ENCODE measurements around the gene TXK.

The TXK gene

DNA sequence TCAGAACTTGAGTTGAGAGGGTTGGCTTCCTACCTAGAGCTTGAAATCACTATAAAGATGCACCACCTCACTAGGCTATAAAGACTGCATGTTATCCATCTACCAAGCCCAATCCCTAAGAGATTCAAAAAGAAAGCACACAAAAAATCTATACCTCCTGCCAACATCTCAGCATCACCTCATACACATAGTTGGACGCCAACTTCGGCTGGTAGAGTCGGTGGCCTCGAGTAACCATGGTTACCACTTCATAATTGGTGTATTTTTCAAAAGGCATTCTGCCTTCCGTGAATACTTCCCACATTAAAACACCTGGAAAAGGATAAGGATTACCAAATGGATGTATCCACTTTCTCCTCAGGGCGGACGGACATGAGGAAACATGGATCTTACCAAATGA is 4.5 kb upstream of the TXK start:
- no peak for DNase-seq (ENCODE audit: low read depth)
- TF ChIP-seq, protein P1, sequence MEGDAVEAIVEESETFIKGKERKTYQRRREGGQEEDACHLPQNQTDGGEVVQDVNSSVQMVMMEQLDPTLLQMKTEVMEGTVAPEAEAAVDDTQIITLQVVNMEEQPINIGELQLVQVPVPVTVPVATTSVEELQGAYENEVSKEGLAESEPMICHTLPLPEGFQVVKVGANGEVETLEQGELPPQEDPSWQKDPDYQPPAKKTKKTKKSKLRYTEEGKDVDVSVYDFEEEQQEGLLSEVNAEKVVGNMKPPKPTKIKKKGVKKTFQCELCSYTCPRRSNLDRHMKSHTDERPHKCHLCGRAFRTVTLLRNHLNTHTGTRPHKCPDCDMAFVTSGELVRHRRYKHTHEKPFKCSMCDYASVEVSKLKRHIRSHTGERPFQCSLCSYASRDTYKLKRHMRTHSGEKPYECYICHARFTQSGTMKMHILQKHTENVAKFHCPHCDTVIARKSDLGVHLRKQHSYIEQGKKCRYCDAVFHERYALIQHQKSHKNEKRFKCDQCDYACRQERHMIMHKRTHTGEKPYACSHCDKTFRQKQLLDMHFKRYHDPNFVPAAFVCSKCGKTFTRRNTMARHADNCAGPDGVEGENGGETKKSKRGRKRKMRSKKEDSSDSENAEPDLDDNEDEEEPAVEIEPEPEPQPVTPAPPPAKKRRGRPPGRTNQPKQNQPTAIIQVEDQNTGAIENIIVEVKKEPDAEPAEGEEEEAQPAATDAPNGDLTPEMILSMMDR (conservative IDR thresholded peaks at IDR 0.05; ENCODE audit: low read length): no peak

DNA sequence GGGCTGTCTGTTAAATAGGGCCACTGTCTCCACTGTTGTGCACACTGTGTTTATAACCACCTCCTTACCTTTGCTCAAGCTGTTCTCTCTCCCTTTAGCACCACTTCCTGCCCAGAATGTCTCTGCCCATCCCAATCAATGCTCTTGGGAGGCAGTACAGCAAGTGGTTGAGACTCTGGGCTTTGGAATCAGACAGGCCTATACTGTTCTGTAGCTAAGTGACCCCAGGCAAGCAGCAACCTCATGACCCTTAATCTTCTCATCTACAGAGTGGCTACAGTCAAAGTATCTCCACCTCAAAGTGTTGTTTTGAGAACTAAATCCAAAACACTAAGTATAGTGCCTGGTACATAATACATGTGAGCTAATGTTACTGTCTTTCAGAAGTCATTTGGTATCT is 3.8 kb upstream of the TXK start:
- no peak overlapping the region for H3K4me3 ChIP-seq (ENCODE audit: low read length)
- DNase-seq (ENCODE audit: low read depth): no peak
- TF ChIP-seq, protein P1 (conservative IDR thresholded peaks at IDR 0.05; ENCODE audit: low read length): no peak

More for the DNA sequence above, 4.5 kb upstream of the TXK start:
- no peak overlapping the region for H3K4me3 ChIP-seq (ENCODE audit: low read length)

GRCh38 chr4:48133669-48134068 is 381 bp downstream of the TXK start:
- peak; percentile 4 for DNase-seq (ENCODE audit: low read depth)
- TF ChIP-seq, protein P1 (conservative IDR thresholded peaks at IDR 0.05; ENCODE audit: low read length): no peak
- no peak overlapping the region for H3K4me3 ChIP-seq (ENCODE audit: low read length)

- TF ChIP-seq, protein P1 (conservative IDR thresholded peaks at IDR 0.05; ENCODE audit: low read length): no peak
- H3K4me3 ChIP-seq (ENCODE audit: low read length): no peak overlapping the region
- DNase-seq (ENCODE audit: low read depth): no peak
Observed at GRCh38 chr4:48131736-48132135, 2.3 kb downstream of the TXK start.

DNA sequence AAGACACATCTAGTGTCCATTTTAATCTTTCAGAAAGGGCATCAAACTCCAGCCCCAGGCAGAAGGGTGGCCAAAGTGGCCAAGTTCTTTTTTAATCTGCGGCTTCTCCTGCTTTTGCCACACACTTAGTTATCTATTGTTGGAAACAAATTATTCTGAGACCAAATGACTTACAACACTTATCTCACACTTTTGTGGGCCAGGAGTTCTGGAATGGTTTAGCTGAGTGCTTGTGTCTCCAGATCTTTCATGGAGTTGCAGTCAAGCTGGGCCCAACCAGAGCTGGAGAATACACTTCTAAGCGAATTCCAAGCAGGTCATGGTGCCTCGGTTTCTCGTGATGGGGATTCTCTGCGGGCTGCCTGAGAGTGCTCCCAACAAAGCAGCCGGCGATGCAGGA is 4.0 kb downstream of the TXK start:
- H3K4me3 ChIP-seq (ENCODE audit: low read length): no peak overlapping the region
- DNase-seq (ENCODE audit: low read depth): no peak
- TF ChIP-seq, protein P1 (conservative IDR thresholded peaks at IDR 0.05; ENCODE audit: low read length): no peak

DNA sequence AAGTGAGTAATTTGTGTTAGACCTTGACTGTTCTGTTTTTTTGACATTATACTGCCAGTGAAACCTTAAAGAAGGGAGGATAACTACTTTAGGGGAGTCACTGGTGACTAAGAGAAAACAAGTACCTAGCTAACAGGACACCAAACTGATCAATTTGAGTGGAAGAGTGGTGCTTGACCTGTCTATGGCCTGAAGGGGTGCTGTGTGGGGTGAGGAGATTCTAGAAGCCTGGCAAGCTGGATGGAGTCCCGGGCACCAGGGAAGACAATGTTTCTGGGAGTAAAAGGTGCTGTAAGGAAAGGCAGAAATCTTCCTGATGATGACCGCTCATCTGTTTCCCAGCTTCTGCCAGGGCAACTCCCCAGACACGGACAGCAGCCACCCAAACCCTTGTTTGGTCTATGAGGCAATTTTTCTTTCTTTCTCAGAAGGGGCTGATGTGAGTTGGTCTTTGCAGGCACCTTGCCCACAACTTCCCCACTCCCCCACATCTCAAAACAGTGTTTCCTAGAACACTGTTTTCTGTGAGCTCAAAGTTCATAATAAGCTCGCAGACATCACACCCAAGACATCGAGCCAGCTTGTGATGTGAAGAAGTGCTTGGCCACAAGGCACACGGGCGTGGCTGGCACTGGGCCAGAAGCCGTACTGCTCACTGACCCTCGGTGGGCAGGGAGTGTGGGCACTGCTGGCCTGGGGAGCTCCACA is 4.6 kb downstream of the TXK start:
- TF ChIP-seq, protein P1 (conservative IDR thresholded peaks at IDR 0.05; ENCODE audit: low read length): no peak; the same call in 1 of the 2 replicates
- DNase-seq (ENCODE audit: low read depth): no peak

GRCh38 chr4:48127682-48128404 is 6.2 kb downstream of the TXK start:
- H3K4me3 ChIP-seq (ENCODE audit: low read length): peak overlapping the region; percentile 11; the same call in 1 of the 2 replicates
- DNase-seq (ENCODE audit: low read depth): peak; percentile 98

More for the DNA sequence above, 4.6 kb downstream of the TXK start:
- H3K4me3 ChIP-seq (ENCODE audit: low read length): no peak overlapping the region

More at GRCh38 chr4:48127682-48128404, 6.2 kb downstream of the TXK start:
- TF ChIP-seq, protein P1 (conservative IDR thresholded peaks at IDR 0.05; ENCODE audit: low read length): peak; percentile 63
